AG20443 (cell line): ENCODE data around the gene C1QA.

ENCODE experiments used
- DNase-seq: peaks from one replicate; pipeline ENCODE4 v3.0.0; 2012; ENCODE audit warnings: low spot score, mixed read lengths

The C1QA gene

GRCh38 chr1:22636353-22636752 lies at the start of gene C1QA:
Gene C1QA (plus strand): TSS chr1:22636628. CDS start chr1:22637617, 989 bp downstream.
- no peak for DNase-seq

- no peak for DNase-seq
These were observed 49.2 kb upstream of the C1QA start for GRCh38 chr1:22587247-22587646.

GRCh38 chr1:22588899-22589422 lies 47.5 kb upstream of the C1QA start:
- DNase-seq: no peak

- DNase-seq: no peak
These were observed 44.9 kb upstream of the C1QA start for GRCh38 chr1:22591576-22591975.

- DNase-seq: no peak
These were observed 44.4 kb upstream of the C1QA start for GRCh38 chr1:22592051-22592450.

- no peak for DNase-seq
These were observed 43.3 kb upstream of the C1QA start for GRCh38 chr1:22592919-22593790.

GRCh38 chr1:22594396-22594795 lies 42.0 kb upstream of the C1QA start:
- DNase-seq: no peak

- no peak for DNase-seq
These were observed 41.3 kb upstream of the C1QA start for GRCh38 chr1:22595108-22595507.

GRCh38 chr1:22597301-22597965 lies 39.0 kb upstream of the C1QA start:
- DNase-seq: no peak

- no peak for DNase-seq
These were observed 38.4 kb upstream of the C1QA start for GRCh38 chr1:22597996-22598395.

- DNase-seq: no peak
These were observed 37.7 kb upstream of the C1QA start for GRCh38 chr1:22598736-22599135.

- DNase-seq: no peak
These were observed 36.2 kb upstream of the C1QA start for GRCh38 chr1:22600071-22600816.

- no peak for DNase-seq
These were observed 35.4 kb upstream of the C1QA start for GRCh38 chr1:22600817-22601605.

GRCh38 chr1:22601610-22602009 lies 34.8 kb upstream of the C1QA start:
- no peak for DNase-seq

GRCh38 chr1:22602060-22602740 lies 34.2 kb upstream of the C1QA start:
- DNase-seq: no peak

GRCh38 chr1:22606161-22606560 lies 30.3 kb upstream of the C1QA start:
- no peak for DNase-seq

- DNase-seq: peak; percentile 40
These were observed 29.3 kb upstream of the C1QA start for GRCh38 chr1:22607154-22607553.

- no peak for DNase-seq
These were observed 28.1 kb upstream of the C1QA start for GRCh38 chr1:22608361-22608760.

GRCh38 chr1:22609291-22609690 lies 27.1 kb upstream of the C1QA start:
- DNase-seq: no peak

GRCh38 chr1:22611530-22611947 lies 24.9 kb upstream of the C1QA start:
- DNase-seq: peak; percentile 65
